ENCODE results near the gene EDA.

Gene EDA

DNA sequence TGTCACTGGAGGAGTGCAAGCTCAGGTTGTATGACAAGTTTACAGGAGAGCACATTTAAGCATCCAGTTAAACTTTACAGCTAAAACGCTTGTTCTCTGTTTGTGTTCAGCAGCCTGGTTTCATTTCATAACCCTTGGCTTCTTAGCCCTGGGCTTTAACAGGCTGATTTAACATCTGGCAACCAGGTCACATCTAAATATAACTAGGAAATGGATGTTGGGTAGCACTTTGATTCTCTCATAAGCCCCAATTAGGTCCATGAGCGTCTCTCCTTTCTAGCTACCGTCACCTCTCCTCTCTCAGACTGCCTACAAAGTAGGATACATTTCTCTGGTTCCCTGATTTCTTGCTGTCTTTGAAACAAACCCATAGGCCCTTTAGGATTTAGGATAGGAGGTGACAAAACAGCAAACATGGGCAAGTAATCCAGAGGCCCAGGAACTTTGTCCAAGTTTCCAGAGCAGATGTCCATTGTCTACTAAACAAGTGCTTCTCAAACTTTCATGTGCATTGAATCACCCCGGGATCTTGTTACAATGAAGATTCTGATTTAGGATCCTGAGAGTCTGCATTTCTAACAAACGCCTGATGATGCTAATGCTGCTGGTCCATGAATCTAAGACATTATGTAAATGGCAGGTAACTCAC, 468.8 kb downstream of the EDA start:
- DNase-seq, result no peak

DNA sequence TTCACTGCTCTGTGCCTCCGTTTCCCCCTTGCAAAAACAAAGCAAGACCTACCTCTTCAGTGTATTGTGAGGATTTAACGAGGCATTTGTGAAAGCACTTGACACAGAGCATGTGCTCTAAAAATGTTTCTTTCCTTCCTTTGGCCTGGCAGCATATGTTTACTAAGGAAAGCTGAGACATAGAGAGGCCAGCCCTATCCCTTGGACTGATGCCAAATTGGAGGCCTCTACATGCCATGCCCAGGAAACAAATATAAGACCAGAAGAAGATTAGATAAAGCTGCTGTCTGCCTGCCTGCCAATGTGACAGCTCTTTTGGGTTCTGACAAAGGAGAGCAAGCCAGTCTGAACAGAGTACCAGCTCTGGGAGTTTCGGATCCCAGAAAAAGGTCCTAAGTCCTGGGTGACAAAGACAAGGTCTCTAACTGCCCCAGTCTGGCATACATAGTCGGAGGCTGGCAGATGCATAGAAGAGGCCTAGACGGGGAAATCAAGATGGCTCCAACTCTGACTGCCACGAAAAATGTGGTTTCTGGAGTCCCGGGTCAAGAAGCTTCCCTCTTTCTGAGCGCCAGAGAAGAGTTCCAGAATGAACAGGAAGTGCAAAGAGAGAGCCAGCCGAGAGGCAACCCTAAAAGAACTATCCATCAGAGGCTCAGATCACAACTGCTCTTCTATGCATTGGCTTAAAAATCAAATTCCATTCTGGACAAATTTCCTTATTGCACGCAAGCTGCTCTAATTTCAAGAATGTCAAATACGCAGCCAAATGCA, 472.1 kb downstream of the EDA start:
- DNase-seq, result no peak

DNA sequence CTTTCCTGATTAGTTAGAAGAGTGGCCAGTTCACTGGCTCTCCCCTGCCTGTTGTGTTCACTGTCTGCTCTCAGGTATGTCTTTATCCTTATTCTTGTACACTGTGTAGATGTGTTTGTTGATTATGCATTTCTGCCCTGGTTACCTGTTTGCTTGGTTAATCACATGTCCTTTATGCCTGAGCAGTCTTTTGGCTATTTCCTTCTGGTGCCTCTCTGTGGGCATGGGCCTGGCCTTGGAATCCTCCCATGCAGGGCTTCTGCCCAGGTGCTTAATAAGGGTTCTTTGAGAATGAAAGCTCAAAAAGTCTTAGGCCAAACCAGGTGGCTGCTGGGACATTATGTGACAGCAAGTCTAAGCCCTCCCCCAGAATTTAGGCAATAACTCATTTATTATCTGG, 472.8 kb downstream of the EDA start:
- no peak for DNase-seq

All from CD4-positive, alpha-beta T cell treated with Interleukin-10 for 1 hour (primary cell).